HG02884 (cell line): ENCODE data around the gene SFMBT2.

Experiments
- ATAC-seq: cut with Tn5 transposase; IDR thresholded peaks from one replicate; pipeline ENCODE4 v1.9.1; 2021; ENCODE audit warnings: mild to moderate bottlenecking, moderate library complexity; ENCODE audit not compliant: unreplicated experiment

SFMBT2 gene

GRCh38 chr10:7161484-7162250 lies 249.2 kb downstream of the SFMBT2 start:
- ATAC-seq: no peak

GRCh38 chr10:7159928-7160327 lies 250.9 kb downstream of the SFMBT2 start:
- ATAC-seq: no peak

GRCh38 chr10:7159517-7159916 lies 251.3 kb downstream of the SFMBT2 start:
- no peak for ATAC-seq

- ATAC-seq: no peak
These were observed 253.7 kb downstream of the SFMBT2 start for GRCh38 chr10:7157091-7157490.

GRCh38 chr10:7153750-7154149 lies 257.1 kb downstream of the SFMBT2 start:
- no peak for ATAC-seq

GRCh38 chr10:7152982-7153381 lies 257.9 kb downstream of the SFMBT2 start:
- ATAC-seq: no peak

- no peak for ATAC-seq
These were observed 258.5 kb downstream of the SFMBT2 start for GRCh38 chr10:7152341-7152740.

GRCh38 chr10:7151538-7151937 lies 259.3 kb downstream of the SFMBT2 start:
- no peak for ATAC-seq

- no peak for ATAC-seq
These were observed 260.5 kb downstream of the SFMBT2 start for GRCh38 chr10:7150349-7150748.

GRCh38 chr10:7146189-7146588 lies 264.6 kb downstream of the SFMBT2 start:
- no peak for ATAC-seq

- no peak for ATAC-seq
These were observed 274.8 kb downstream of the SFMBT2 start for GRCh38 chr10:7136016-7136415.

- ATAC-seq: no peak
These were observed 275.6 kb downstream of the SFMBT2 start for GRCh38 chr10:7135188-7135587.

- ATAC-seq: no peak
These were observed 276.4 kb downstream of the SFMBT2 start for GRCh38 chr10:7134448-7134847.

GRCh38 chr10:7133958-7134357 lies 276.9 kb downstream of the SFMBT2 start:
- ATAC-seq: no peak

- no peak for ATAC-seq
These were observed 277.6 kb downstream of the SFMBT2 start for GRCh38 chr10:7133278-7133677.

GRCh38 chr10:7130191-7130911 lies 280.5 kb downstream of the SFMBT2 start:
- ATAC-seq: no peak

- ATAC-seq: no peak
These were observed 287.1 kb downstream of the SFMBT2 start for GRCh38 chr10:7123774-7124173.

- no peak for ATAC-seq
These were observed 288.3 kb downstream of the SFMBT2 start for GRCh38 chr10:7122561-7122960.

GRCh38 chr10:7121154-7121797 lies 289.6 kb downstream of the SFMBT2 start:
- no peak for ATAC-seq

- ATAC-seq: no peak
These were observed 291.4 kb downstream of the SFMBT2 start for GRCh38 chr10:7119325-7120015.
